K562 (cell line): ENCODE results near the gene RALGAPA2. TPM values are rescaled to one million over a fixed set of nuclear protein-coding genes. Genes with fewer than 3 reads are reported as not detected.

Experiments
- EP300 ChIP-seq: IDR thresholded peaks from 2 replicates; pipeline ENCODE4 v1.6.1; 2012; ENCODE audit warnings: low read length, improper control_type of control experiment
- HMG20B ChIP-seq: fragments of 250-450 bp; sonication (Bioruptor Pico); IDR thresholded peaks from 2 replicates; pipeline ENCODE4 v1.5.0; 2021; ENCODE audit warnings: mild to moderate bottlenecking
- TCFL5 ChIP-seq: fragments of 250-450 bp; sonication (Bioruptor Pico); conservative IDR thresholded peaks from 2 replicates; pipeline ENCODE4 v1.6.1; 2021; ENCODE audit warnings: mild to moderate bottlenecking, moderate library complexity, matching md5 sums
- TFAM ChIP-seq: fragments of 250-450 bp; sonication (Bioruptor Pico); conservative IDR thresholded peaks from 2 replicates; pipeline ENCODE4 v1.5.0; 2021; ENCODE audit warnings: mild to moderate bottlenecking, moderate library complexity
- USF1 ChIP-seq: sonication (generic); formaldehyde crosslinking; IDR thresholded peaks from 2 replicates; pipeline ENCODE4 v1.9.0; 2022; ENCODE audit warnings: mild to moderate bottlenecking, missing genetic modification reagents
- ZNF232 ChIP-seq: sonication (generic); formaldehyde crosslinking; IDR thresholded peaks from 2 replicates; pipeline ENCODE4 v1.8.0; 2022; ENCODE audit warnings: mild to moderate bottlenecking, missing genetic modification reagents
- ZNF609 ChIP-seq: sonication (generic); formaldehyde crosslinking; IDR thresholded peaks from 2 replicates; pipeline ENCODE4 v1.8.1; 2023; ENCODE audit warnings: missing genetic modification reagents, mild to moderate bottlenecking, borderline replicate concordance
- polyA plus RNA-seq, 8 experiments: library from polyadenylated mRNA; depleted of rRNA in 4 of 8; stranded (reverse) in 5 of 8; unstranded in 3 of 8; fragments of >200 nt; fragmentation: Nextera tagmentation in 2 of 8; fragmentation: Illumina TruSeq in 1 of 8; extraction: Ambion mirVana in 2 of 8; extraction: Trizol in 1 of 8; gene quantifications; 2 replicates each; pipeline versions ENCODE4 v1.2.1 to v1.2.3, GENCODE V29; 2011 to 2014; ENCODE audit warnings: inconsistent platforms in 1 of 8, missing spikeins in 1 of 8
- total RNA-seq, 7 experiments: library from RNA; depleted of rRNA in 6 of 7; stranded (reverse); fragments of >200 nt in 6 of 7; fragmentation: Illumina TruSeq in 2 of 7; extraction: Trizol in 2 of 7; gene quantifications; 2 replicates each; pipeline versions ENCODE4 v1.2.1 to v1.2.3, GENCODE V29; 2011 to 2021; ENCODE audit warnings: low replicate concordance in 1 of 7

The RALGAPA2 gene
- total and polyA plus RNA-seq, 9 of the 15 experiments (the other 6 are each of a cell fraction or from before 2014, with no cell fraction given), result 0.35 to 2.7 (median 1.4) TPM

GRCh38 chr20:20456741-20457140, 255.7 kb downstream of the RALGAPA2 start (continued):
- TF ChIP-seq ZNF609, result no peak
- no peak for TF ChIP-seq TFAM (CRISPR knock-in tag)
- TF ChIP-seq HMG20B, result no peak
- TF ChIP-seq USF1 (CRISPR knock-in tag), result no peak
- no peak for TF ChIP-seq TCFL5 (CRISPR knock-in tag)
- no peak for TF ChIP-seq EP300
- TF ChIP-seq ZNF232, result no peak
